HG03039 (cell line): ENCODE results near the gene FGFBP2.
"Not testable (repeated sequence)": the region's sequence is repeated elsewhere in the genome, so short reads cannot be mapped to it uniquely, and the experiment has no call there.

ENCODE experiments used
- ATAC-seq: cut with Tn5 transposase; IDR thresholded peaks from one replicate; pipeline ENCODE4 v1.9.1; 2021; ENCODE audit warnings: mild to moderate bottlenecking, moderate library complexity; ENCODE audit not compliant: unreplicated experiment

Gene FGFBP2

DNA sequence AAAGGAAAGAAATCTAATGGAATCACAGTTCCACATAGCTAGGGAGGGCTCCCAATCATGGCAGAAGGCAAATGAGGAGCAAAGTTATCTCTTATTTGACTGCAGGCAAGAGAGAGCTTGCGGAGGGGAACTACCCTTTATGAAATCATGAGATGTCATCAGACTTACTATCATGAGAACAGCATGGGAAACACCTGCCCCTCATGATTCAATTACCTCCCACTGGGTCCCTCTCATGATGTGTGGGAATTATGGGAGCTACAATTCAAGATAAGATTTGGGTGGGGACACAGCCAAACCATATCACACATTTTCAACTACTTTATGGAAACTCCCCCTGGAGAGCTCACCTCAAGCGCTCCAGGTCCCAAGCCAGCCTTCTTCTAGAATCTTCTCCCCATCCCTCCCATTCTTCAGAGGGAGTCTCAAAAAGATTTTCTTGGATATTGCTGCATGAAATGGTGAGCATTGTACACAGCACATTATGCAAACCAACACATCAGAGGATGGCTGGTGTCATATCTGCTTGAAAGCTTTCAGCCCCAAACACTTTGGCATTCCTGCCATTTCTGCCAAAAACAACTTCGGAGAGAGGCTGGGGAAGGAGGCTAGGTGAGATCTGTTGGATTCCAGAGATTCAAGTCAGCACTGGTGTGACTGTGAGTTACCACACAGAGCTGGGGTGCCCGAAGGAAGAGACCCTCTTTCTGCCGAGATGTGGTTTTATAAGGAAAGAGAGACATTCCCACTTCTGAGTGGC, 31.3 kb downstream of the FGFBP2 start:
- no peak for ATAC-seq

DNA sequence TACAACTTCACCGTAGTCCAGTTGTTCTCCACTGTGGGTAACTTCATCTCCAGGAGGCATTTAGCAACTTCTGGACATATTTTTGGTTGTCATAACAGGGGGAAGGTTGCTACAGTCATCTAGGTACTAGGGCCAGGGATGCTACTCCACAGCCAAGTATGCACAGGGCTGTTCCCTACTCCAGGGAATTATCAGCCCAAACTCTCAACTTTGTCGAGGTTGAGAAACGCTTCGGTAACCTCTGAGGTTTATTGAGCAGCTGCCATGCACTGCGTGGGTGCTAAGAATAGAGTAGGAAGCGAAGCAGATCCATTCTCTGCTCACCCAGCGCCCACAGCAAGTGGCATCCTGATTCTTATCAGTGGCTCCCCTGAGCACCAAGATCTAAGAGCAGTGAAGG, 32.7 kb downstream of the FGFBP2 start:
- no peak for ATAC-seq

DNA sequence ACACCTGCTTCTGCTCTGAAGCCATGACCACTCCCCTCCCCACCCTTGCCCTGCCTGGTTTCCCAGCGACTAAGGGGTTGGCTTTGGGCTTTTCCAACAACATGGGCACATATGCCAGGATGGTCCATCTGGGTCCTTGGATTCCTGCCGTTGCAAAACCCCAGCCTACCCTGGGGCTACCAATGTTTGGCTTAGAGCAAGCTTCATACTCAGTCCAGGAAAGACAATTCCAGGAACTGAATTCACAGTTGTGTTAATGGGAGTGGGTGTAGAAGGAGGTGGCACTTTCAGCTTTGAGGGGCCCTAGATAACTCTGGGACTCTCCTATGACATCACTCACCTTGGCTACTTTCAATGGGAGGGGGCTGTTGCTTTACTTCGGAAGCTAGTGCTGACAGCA, 33.4 kb downstream of the FGFBP2 start:
- ATAC-seq, result no peak

DNA sequence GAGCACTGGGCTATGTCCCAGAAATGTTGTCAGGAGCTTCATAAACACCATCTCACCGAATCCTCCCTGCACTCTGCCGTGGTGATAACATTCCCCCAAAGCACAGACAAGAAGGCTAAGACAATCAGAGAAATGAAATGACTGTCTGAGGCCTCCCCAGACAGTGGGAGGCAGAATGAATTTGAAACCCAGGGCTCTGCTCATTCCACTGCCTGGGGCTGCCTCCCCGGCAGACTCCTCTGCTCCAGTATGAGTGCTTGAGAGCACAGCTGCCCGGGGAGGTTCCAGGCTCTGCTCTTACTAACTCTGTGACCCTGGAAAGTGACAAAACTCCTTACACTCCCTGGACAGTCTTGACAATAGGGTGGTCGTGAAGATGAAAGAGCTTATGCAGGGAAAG, 34.1 kb downstream of the FGFBP2 start:
- no peak for ATAC-seq

DNA sequence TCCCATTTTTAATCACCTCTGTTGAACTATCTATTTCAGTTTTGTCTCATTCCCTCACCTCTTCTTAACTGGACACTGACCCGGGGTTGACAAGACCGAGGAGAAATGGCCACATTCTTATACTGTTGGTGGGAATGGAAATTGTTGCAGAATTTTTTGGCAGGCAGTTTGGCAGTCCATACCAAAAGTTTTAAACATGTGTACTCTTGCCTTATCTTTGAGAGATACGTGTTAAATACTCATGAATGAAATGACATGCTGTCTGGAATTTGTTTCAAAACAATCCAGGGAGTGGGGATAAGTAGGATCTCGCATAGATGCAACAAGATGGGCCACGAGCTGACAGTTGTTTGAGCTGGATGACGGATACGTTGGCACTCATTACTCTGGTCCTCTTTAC, 36.5 kb downstream of the FGFBP2 start:
- no peak for ATAC-seq

DNA sequence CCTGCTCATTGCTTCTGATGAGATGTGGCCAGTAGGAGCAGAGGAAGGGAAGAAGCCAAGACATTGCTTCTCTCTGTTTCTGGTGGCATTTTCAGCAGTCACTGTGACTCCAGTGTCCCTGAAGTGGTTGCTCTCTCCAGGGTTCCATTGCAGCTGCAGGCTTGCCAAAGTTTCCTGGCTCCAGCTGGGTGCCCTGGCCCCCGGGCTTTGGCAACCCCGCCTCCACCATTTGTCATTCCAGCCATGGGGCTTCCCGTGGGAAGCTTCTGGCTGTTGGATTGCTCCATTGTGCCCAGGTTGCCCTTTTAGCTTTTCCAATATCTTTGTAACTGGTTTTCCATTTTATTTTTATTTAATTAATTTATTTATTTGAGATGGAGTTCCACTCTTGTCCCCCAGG, 37.1 kb downstream of the FGFBP2 start:
- no peak for ATAC-seq

DNA sequence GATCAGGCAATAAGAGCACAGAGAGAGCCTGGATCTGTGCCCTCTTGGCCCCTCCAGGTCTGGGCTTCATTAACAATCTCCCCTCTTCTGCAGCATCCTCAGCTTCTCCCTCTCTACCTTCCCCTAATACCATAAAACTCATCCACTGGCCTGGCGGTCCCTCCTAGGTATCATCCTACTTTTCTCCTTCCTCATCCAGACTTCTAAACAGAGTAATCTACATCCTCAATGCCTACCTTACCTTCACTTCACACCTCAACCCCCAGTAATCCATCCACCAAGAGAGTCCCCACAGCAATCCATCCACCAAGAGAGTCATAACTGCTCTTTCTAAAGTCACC, 41.4 kb downstream of the FGFBP2 start:
- no peak for ATAC-seq

DNA sequence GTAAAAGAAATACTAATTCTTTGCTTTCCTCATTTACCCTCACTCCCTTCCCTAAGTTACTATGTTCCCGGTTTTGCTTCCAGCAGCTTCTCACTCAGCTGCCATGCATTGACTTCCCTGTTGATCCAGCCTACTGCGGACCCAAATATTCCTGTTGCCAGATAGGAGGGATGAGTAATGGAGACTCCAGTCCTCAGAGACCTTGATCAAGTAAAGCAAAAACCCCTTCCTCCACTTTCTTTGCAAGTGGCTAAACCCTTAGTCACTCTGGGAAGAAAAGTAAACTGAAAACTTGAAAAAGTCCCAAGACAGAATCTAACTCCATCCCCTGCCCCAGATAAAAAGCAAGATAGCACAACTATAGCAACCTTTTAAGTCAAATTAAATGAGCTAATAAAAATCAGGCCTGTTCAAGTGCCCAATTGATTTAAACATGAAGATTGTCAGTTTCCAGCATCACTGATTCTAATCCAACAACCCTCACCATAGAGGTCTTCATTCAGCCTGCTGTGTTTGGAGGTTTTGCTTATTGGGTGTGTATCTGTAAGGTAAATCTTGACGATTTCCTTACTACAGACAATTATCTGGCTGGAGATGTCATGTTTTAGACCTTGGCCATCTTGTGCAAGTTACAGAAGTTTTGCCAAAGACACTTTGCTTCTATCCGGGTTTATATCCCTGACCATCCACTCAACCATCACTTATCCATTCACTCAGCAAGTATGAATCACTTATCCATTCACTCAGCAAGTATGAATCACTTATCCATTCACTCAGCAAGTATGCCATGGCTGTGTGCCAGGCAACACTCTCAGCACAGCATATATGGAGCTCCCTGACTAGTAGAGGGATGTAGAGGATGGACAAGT, 42.0 kb downstream of the FGFBP2 start:
- no peak for ATAC-seq

DNA sequence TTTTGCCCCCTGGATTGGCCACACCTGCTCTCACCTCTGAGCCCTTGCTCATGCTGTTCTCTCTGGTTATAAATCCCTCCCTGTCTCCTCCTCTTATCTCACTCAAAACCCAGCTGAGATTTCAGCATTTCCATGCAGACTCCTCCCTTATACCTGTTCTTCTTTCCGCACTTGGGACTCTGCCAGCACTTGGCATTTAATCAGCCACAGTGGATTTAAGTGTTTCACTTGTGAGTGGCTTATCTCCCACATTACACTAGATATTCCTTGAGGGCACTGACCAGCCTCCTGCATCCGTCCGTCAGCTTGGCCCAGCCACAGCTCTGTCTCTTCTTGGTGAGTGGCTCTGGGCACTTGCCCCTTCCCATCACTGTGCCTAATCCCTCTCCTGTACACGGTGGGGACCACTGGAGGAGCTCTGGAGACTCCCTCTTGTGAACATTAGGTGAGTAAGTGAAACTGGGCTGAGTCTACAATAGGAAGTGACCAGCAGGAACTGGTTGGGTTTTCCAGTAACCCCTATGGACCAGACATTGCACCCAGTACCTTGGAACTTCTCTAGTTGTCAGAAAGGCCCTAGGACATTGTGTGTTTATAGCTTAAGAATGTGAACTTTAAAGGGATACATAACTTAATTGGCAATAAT, 44.4 kb downstream of the FGFBP2 start:
- ATAC-seq, result no peak

DNA sequence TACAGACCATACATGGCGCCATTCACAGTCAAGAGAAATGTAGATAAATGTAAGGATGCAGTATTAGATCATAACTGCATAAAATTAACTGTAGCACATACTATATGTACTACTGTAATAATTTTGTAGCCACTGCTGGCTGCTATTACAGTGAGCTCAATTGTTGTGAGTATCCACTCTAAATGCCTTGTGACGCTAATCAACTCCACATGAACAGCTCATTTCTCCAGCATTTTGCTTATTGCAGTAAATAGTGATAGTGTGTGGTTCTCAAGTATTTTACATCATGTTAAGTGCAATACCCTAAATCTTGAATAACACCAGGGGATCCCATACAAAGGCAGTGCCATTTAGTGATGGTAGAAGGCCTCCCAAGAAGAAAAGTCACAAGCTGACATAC, 45.7 kb downstream of the FGFBP2 start:
- no peak for ATAC-seq

DNA sequence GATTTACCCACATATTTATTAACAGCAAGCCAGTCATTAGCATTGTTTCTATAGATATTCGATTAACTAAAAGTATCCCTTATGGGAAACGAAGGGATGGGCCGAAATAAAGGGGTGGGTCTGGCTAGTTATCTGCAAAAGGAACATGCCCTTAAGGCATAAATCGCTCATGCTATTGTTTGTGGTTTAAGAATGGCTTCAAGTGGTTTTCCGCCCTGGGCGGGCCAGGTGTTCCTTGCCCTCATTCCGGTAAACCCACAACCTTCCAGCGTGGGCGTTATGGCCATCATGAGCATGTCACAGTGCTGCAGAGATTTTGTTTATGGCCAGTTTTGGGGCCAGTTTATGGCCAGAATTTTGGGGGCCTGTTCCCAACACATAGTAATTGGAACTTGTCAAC, 46.6 kb downstream of the FGFBP2 start:
- ATAC-seq, result not testable (repeated sequence)

DNA sequence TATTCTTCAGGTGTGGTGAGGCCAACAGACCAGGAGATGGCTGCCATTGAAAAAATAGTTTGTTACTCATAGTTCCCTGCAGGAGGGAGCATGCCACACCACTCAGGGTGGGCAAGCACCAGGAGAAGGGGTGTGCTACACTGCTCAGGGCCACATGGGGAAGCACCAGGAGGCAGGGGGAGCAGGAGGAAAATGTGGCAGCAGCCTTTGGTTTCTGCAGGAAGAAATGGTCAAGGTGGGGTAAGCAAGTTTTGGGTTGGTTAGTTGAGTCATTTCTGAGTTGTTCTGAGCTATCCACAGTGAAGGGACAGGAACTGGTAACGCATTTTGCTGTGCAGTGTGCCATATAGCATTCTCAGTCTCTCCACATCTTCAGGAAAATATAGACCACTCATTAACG, 48.2 kb downstream of the FGFBP2 start:
- no peak for ATAC-seq

DNA sequence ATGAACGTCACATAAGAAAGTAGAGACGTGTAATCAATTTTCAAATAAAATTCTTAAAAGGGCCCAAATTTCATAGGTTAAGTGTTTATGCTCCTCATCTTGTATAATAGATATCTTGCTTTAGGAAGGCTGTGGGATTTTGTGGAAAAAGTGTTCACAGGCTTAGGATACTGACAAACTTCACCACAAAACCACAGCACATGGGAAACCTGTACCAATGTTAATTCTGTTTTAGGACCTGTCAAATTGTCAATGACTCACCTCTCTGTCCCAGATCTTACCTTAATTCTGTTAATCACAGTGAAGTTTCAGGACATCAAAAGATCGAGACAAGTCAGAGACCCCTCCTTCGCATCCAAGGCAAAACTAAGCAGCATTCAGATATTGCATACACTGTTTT, 48.7 kb downstream of the FGFBP2 start:
- ATAC-seq, result no peak

DNA sequence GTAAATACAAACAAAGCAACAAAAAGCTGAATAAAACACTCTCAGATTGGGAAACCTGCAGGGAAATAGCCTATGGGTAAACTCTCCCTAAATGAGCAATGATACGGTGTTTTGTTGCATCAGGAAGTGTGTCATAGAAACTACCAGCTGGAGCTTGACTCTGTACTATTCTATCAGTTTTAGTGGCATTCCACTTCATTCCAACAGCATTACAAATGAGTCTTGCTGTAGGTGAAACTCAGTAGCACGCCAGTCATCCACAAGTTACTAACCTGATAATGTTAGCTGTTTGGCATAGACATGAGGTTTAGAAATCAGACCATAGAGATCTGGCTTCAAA, 49.4 kb downstream of the FGFBP2 start:
- ATAC-seq, result no peak

DNA sequence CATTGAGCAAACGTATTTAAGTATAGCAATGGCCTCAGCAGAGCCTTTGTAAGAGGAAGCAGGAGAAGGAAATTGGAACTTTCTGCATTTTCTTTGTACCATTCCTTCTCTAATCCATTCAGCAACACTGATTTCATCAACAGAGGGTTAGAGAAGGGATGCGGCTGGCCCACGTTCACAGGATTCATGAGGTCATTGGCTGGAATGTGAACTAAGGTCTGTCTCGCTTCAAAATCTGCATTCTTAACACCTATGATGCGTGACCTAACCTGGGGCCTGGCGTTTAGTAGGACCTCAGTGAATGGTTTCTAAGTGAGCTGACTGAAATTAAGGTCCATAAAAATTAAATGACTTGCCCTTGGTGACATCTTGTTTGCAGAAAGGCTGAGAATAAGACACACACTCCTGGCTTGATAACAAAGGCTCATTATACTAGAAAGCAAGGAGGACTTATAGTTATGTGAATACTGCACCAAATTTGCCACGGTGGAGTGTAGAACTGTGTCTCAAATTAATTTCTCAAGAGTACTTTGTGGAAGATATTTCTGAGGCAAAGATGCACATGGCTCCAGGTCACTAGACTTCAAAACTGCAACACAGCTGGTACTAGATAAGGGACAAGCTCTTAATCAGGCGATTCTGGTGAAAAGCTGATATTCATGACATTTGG, 49.9 kb downstream of the FGFBP2 start:
- no peak for ATAC-seq

DNA sequence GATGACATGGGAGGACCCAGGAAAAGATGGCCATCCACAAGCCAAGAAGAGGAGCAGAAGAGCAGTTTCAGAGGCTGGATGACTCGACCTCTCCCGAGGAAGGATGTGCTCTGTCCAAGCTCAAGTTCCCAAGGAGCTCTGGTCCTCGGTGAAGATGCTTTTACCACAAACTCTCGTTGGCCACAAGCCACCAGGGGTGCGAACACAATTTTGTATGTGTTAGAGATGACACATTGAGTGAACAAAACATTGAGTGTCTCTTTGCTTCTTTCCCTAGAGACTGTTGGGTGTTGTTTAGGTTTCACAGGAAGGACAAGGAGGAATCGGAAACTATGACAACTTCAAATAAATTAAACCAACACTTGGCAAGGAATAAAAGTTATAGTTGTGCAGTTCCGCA, 50.7 kb downstream of the FGFBP2 start:
- no peak for ATAC-seq
